T-helper 2 cell treated with Interferon-gamma antibody and Interleukin-4, amounts not matched to agents 100 ng/mL and 5 ng/mL, for 36 hours (primary cell): ENCODE measurements around the gene RNF8. TPM values are rescaled to one million over a fixed set of nuclear protein-coding genes. Genes with fewer than 3 reads are reported as not detected.
"Not testable (repeated sequence)": the region's sequence is repeated elsewhere in the genome, so short reads cannot be mapped to it uniquely, and the experiment has no call there.

Source experiments
- intact Hi-C: fragments of 100-400 bp; cut with micrococcal nuclease; formaldehyde crosslinking; loops from one replicate; pipeline ENCODE4 v1.15.1; 2023
- total RNA-seq: library from RNA; stranded (reverse); gene quantifications from 2 replicates; pipeline ENCODE4 v1.2.3, GENCODE V29; 2022

RNF8 gene
- total RNA-seq, 1 donor from 2014 or later = 22.8 TPM

DNA sequence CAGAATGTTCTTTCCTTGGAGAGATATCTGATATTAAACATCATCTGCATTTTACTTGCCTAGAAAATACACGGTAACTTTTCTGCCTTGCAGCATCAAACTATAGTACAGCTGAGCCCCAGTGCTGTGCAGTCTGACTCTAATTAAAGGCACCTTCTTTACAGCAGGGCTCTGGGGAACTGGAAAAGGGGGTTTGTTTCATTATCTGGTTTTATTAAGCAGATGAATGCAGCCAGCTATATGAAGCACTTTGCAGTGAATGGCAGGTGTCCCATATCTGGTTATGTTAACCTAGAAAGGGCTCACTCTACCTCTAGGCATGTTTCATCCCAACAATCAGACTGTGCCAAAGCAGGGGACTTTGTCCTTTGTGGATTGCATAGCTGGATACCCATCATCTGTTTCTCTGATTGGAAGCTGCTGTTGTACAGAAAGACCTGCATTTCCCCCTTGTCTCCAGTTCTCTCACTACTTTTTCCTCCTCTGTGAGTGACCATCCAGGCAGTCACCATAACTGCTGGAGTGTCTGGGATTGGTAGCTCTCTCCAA lies 39.7 kb downstream of the RNF8 start:
- intact Hi-C loops = no loop called here

DNA sequence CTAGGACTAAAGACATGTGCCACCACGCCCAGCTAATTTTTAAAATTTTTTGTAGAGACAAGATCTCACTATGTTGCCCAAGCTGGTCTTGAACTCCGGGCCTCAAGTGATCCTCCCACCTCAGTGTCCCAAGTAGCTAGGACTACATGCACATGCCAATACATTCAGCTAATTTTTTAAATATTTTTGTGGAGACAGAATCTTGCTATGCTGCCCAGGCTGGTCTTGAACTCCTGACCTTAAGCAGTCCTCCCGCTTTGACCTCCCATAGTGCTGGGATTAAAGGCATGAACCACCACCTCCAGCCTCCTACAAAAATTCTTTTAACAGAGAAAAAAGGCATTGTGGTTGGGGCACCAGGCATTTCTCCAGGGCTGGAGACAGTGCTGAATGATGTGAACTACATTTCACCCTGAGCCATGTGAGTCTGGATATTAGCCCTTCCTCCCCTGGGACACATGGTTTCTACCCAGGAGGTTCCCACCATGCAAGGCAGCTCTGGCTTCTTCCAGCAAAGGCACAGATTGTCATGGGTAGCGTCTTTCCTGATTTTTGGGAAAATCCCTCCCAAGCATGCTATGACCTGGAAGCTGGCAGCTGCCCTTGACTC lies 42.9 kb downstream of the RNF8 start:
- intact Hi-C loops = no loop called here

DNA sequence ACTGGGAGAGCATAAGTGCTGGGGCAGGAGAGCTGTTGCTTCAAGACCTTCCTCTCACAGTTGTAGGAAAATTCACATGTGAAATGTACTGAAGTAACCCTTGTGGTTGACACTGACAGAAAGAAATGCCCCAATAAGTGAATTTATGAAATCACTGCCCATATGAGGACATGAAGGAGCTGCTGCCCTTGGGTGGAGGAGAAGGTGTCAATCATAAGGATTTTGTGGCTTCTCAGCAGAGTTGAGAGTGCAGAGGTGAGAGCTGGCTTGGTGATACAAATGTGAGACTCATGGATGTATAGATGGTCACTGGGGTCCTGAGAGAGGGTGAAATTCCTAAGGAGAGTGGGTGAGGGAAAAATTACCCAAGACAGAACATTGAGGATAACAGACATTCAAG lies 45.3 kb downstream of the RNF8 start:
- intact Hi-C loops = no loop called here

DNA sequence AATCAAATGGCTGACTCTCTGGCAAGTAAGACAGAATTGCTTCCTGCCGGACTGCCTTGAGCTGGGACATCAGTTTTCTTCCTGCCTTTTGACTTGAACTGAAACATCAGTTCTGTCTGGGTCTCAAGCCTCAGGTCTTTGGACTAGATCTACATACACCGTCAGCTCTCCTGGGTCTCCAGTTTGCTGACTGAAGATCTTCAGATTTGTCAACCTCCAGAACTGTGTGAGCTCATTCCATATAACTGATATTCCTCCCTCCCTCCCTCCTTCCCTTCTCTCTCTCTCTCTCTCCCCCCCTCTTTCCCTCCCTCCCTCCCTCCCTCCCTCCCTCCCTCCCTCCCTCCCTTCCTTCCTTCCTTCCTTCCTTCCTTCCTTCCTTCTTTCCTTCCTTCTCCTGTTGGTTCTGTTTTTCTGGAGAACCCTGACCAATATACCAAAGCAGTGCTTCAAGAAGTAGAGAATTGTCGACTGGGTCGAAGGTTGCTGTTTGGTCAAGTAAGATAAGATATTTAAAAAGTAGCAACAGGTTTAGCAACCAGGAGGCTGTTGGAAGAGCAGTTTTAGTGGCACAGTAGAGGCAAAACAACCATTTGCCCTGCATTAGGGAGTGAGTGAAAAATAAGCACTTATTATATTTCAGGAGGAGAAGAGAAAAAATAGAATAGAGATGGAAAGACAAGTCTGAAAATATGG lies 46.2 kb downstream of the RNF8 start:
- intact Hi-C loops = no loop called here

DNA sequence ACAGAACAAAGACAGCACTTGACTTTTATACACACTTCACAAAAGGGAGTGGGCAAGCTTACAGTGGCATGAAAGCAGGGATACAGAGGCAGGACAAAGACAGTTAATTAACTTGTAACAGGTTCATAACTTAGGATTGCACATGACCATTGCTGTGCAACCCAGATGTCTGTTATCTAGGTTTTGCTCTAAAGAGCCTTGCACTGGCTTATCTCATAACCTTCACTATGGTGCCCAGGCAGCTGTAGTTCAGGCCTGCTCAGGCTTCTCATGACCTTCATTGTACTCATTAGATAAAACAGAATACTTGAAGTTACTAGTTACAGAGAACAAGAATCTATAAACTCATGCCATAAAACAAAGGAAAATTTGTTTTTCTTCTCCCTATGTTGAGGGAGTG lies 47.9 kb downstream of the RNF8 start:
- intact Hi-C loops = not testable (repeated sequence)

DNA sequence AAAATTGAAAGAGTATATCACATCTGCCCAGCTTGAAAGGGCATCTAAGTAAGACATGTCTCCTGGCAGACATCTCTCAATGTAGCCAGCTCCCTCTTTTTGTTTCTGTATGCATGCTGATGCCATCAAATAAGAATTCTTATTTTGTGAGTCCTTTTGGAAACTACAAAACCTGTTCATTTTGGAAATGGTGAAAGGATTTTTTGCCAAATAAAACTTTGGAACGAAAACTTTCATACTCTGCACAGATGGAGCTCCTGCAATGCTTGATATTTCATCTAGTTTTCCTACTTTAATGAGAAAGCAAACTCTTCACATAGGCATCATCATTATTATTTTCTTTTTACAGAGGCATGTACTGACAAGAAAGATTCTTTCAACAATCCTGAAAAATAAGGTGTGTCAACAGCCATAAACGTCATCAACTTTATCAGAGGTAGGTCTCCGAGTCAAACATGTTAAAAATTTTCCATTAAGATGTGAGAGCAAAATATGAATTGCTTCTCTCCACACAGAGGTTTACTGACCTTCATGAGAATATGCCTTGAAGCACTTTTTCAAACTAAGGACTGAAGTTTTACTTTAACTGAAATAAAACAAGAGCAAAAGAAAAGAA lies 53.1 kb downstream of the RNF8 start:
- intact Hi-C loops = no loop called here

DNA sequence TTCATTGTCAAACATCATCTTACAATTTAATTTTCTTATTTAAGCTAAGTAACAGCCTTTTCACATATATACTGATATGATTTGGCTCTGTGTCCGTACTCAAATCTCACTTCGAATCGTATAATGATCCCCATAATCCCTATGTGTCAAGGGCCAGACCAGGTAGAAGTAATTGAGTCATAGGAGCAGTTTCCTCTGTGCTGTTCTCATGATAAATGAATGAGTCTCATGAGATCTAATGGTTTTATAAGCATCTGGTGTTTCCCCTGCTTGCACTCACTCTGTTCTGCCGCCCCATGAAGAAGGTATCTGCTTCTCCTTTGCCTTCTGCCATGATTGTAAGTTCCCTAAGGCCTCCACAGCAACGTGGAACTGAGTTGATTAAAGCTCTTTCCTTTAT lies 54.2 kb downstream of the RNF8 start:
- intact Hi-C loops = no loop called here

DNA sequence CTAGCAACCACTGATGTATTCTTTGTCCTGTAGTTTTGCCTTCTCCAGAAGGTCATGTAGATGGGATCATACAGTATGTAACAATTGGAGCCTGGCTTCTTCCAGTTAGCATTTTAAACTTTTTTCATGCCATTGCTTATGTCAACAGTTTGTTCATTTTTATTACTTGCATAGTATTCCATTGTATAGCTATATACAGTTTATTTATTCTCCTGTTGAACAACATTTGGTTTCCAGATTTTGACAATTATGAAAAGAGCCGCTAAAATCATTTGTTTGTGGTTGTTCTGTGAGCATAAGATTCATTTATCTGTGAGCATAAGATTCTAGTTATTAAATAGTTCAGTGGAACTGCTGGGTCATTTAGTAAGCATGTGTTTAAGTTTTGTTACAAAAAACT lies 55.7 kb downstream of the RNF8 start:
- intact Hi-C loops = no loop called here

DNA sequence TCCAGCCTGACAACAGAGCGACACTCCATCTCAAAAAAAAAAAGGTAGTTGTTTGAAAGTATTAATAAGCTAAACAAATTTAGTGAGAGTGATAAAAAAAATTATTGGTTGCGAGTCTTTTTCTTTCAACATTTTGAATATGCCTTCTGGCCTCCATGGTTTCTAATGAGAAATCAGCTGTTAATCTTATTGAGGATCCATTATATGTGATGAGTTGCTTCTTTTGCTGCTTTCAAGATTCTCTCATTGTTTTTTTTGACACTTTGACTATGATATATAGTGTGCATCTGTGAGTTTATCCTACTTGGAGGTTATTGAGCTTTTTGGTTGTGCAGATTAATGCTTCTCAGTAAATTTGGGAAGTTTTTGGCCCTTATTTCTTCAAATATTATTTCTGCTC lies 63.6 kb downstream of the RNF8 start:
- intact Hi-C loops = no loop called here

DNA sequence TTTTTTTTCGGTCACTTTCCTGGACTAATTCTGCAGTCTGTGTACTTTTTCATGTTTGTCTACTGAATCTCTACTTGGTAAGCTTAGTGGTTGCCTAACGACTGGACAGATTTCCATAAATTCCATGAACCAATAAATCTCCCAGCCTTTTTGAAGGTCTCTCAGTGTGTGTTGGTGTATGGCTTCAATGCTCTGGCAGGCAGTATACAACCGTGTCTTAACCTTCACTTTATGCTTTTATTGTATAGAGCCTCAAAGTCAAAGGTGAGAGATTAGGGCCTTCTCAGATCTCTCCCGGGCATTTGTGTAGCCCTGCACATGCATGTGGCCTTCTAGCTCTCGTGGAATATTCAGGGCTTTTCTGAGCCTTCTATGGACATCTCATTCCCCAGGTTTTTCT lies 64.9 kb downstream of the RNF8 start:
- intact Hi-C loops = no loop called here

DNA sequence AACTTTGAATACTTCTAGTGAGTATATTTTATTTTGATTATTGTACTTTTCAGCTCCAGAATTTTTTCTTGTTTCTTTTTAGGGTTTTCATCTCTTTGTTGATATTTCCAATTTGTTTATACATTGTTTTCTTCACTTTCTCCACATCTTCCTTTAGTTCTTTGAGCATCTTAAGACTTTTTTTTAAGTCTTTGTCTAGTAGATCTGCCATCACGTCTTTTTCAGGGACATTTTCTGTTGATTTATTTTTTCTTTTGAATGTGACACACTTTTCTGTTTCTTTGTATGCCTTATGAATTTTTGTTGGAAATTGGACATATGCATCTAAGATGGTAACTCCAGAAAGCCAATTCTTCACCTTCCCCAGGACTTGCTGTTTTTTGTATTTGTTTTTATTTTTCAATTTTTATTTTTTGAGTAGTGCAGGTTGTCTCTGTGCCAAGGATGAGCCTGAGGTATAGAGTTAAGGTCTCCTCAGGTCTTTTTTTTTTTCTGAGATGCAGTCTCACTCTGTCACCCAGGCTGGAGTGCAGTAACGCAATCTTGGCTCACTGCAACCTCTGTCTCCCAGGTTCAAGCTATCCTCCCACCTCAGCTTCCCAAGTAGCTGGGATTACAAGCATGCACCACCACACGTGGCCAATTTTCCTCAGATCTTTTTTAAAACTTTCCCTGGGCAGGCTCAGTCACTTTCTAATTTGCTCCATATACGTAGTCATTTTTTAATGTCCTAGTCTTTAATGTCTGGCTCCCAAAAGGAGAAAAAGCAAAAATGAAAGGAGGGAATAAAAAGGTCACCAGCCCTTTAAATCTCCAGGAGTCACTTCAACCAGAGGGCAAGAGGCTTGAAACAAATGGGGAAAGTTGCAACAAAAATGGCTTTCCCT lies 72.5 kb downstream of the RNF8 start:
- intact Hi-C loops = no loop called here

DNA sequence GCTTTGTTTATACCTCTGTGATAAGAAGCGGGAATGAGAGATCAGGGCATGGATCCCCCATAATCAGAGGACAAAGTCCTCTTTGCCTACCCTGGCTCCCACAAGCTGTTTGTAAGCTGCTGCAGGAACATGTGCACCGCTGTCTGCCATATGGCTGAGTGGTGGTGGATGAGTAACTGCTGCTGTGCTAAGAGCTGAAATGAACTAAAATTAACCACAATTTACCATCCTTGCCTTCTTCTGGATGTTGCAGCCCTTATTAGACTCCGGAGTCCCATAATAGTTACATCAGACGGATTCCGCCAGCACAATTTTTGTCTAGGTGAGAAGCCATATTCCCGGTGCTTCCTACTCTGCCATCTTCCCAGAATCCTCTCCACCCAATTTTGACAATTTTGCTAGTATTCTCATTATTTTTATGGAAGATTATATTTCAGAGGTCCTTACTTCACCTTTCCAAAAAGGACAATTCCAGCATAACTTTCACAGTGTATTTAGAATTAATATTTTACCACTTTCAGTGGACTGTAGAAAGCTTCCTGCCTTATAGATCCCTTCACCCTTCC lies 73.2 kb downstream of the RNF8 start:
- intact Hi-C loops = no loop called here

DNA sequence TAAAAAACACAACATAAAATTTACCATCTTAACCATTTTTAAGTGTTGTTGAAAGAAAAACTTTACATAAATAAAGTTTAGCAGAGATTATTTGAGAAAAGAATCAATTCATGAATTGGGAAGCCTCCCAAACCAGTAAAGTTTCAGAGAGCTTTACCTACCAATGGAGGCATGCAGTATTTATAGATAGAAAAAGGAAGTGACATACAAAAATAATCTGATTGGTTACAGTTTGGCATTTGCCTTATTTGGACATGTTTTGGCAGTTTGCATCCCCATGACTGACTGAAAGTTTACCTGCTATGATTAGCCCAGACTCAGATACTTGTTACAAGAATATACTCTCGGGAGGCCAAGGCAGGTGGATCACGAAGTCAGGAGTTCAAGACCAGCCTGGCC lies 75.6 kb downstream of the RNF8 start:
- intact Hi-C loops = no loop called here

DNA sequence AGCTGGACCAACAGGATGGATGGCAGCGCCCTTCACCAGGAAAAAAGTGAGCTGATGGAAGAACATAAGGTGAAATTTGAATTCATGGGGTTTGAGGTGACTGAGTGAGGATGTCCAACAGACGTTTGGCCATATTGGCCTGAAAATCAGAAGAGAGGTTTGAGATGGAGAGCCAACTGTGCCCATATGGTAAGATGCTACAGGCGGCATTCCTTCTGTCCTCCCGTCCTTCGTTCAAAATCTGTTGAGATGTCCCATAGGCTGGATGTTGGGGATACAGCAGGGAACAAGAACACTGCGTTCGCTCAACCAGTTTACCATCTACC lies 78.8 kb downstream of the RNF8 start:
- intact Hi-C loops = loop anchor here (2.0 to 5.0 kb wide), 3 partner anchors 78 to 545 kb away; partner anchors contain the start of gene C6orf89

DNA sequence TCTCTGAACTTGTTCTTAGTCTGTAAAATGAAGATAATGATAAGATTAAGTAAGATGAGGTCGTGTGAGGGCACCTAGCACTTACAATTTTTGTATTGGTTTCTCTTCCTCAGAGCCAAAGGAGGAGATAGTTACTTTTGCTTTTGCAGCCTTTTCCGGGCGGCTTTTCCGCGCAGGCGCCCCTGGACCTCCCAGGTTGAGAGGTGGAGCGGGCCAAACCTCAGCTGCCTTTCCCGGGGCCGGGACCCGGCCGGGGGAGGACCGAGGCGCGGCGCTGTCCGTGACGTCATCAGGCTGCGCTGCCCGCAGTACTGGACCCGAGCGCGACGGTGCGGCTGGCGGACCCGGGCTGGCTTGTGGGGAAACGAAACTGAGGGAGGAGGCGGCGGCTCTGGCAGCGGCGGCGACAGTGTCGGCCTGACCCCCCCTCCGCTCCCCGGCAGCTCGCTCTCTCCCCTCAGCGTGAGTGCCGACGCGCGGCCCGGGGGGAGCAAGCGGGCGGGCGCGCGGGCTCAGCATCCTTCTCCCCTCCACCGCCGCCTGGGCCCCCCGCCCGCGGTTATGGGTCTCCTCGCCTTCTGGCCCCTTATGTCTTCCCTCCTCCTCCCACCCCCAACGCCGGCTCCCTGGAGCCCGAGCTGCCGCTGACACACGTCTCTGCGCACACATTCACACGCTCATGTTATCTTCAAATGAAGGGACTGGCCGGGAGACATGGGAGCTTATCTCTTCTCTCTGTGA lies 79.3 kb downstream of the RNF8 start, which contains the start of gene CMTR1:
TSS of gene CMTR1 (plus strand) at position 306 of the 741 bp plus-strand sequence. CDS start 2,409 bp downstream, outside the sequence.
- intact Hi-C loops = loop anchor here (1.0 to 5.0 kb wide), 6 partner anchors 67 to 546 kb away; partner anchors contain the start of genes C6orf89 and ZFAND3

DNA sequence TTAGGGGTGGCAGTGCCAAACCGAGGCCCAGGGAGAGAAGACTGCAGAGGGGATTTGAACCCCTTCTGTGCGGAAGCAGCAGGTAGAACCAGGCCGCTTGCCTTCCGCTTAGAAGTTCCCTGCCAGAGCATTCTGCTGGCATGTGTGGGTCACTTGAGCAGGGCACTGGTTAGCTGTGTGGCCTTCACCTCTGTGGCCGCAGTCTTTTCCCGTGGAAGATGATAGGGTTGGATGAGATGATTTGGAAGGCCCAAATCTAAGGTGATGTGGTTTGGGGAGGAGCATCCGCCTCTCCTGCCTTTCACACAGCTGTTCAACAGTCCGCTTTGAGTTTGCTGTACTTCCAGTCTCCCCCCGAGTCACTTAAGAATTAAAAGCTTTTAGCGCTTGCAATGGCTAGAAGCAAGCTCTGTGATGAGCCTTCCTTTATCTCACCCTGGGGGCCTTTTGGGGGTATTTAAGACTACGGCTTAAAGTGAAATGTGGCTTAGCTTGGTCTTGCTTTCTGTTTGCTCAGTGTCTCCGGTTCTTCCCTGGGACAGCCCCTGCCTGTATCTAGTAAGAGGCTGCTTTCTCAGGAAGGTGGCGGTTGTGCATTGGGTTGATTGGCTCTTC lies 80.0 kb downstream of the RNF8 start:
- intact Hi-C loops = loop anchor here (1.0 to 5.0 kb wide), 6 partner anchors 67 to 546 kb away; partner anchors contain the start of genes C6orf89 and ZFAND3

DNA sequence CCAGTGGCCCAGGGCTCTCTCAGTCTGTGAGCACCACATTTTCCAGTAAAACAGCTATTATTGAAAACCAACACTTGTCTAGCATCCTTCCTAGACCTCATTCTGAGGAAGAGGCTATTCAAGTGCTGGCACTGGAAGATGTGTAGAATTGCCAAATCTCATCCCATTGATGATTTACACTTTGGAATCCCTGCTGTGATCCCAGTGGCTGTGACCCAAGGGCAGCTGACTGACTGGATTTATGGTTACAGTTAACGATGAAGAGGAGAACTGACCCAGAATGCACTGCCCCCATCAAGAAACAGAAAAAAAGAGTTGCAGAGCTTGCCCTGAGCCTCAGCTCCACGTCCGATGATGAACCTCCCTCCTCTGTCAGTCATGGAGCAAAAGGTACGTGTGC lies 81.6 kb downstream of the RNF8 start:
- intact Hi-C loops = no loop called here

DNA sequence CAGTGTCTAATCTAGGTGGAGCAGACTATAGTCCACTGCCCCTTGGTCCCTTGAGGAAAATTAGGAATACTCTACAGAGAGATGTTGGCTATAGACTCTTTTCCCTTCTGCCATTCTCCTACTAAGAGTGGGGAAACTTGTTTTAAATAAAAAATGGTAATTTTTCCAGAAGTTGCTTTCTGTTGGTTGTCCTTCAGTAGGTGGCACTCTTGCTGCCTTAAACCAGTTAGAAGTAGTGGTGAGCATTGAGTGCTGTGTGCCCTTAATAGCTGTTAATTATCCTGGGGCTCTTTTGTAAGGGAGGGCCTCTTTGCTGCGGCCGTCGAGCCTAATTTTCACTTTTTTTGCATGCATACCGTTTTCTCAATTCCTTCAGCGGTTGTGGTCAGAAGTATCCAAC lies 82.0 kb downstream of the RNF8 start:
- intact Hi-C loops = no loop called here

DNA sequence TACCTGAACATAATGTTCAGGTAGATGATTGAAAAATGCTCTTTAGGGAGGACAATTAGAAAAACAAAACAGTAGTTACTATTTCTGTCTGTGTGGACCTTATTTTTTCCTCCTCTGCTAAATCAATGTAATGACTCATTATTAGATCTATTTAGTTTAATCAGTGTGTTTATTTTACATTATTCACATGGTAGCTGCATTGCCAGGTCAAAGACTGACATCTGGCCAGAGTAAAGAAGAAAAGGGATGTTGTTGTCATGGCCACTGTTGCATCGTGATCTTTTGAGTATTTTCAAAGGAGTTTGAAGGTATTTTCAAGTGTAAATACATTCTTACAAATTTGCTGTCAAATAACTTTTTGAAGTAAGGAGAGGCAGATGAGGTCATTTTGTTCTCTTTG lies 85.1 kb downstream of the RNF8 start:
- intact Hi-C loops = no loop called here

DNA sequence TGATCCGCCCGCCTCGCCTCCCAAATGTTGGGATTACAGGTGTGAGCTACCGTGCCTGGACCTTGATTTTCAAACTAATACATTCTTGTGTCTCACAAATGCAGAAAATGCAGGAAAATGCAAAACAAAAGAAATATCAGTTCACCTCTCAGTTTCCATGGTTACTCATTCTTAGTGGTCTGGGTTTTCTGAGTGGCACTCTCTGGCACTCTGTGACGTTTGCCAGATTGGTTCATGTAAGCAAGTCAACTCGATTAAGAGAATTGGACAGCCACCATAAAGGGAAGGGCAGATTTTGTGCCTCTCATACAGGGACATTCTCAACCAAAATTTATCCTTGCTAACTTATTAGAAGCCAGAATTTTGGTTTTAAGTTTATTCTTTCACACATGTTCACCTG lies 87.9 kb downstream of the RNF8 start:
- intact Hi-C loops = no loop called here
